ENCODE measurements around the gene OR14J1. TPM values are rescaled to one million over a fixed set of nuclear protein-coding genes. Genes with fewer than 3 reads are reported as not detected.

OR14J1 gene
- total and polyA plus RNA-seq, 2 donors (not counting 3 experiments of a cell fraction or from before 2014, with no cell fraction given), result not detected

- CTCF ChIA-PET, result no interaction called here
- POLR2A ChIA-PET, result no interaction called here
- Histone ChIP-seq H4K20me1 (replicated peaks; ENCODE audit: control insufficient read depth, extremely low read depth, insufficient read depth, low read length) (no peaks in the 10 kb centered on the region), H3K36me3 (ENCODE audit: control insufficient read depth in 2 of 2, extremely low read depth in 1 of 2, insufficient read depth in 2 of 2, low read length in 2 of 2) (no peaks in the 10 kb centered on the region), H3K79me2 (ENCODE audit: control insufficient read depth, insufficient read depth, low read length) (no peaks in the 10 kb centered on the region), H3K27ac (ENCODE audit: insufficient read depth, low read depth, low read length) (no peak overlapping the region), H2AFZ (ENCODE audit: low read depth, low read length) (no peak overlapping the region), H3K27me3 (ENCODE audit: control insufficient read depth in 2 of 2, insufficient read depth in 2 of 2, low read length in 2 of 2) (no peaks in the 10 kb centered on the region), H3K9ac (replicated peaks; ENCODE audit: extremely low read depth, insufficient read depth, low read length) (no peak overlapping the region), H3K9me3 (replicated peaks; ENCODE audit: control insufficient read depth, insufficient read depth, low read length) (no peaks in the 10 kb centered on the region), H3K4me1 (ENCODE audit: control insufficient read depth, extremely low read depth, insufficient read depth, low read length) (no peaks in the 10 kb centered on the region), H3K4me3 (replicated peaks in 1 of 3; ENCODE audit: insufficient read depth in 1 of 3, low read depth in 1 of 3, low read length in 3 of 3) (no peak overlapping the region), H3K9me1 (replicated peaks; ENCODE audit: control insufficient read depth, extremely low read depth, insufficient read depth, low read length) (no peaks in the 10 kb centered on the region), H3K4me2 (ENCODE audit: insufficient read depth, low read length) (no peak overlapping the region)
- dilution Hi-C loops (cut with MboI; ENCODE audit: extremely low pct_ligation_motif_present, low sequenced_read_pairs), result no loop called here
- BruUV-seq (replicated peaks), result no TSS peak
- intact Hi-C loops (cut with micrococcal nuclease), result no loop called here
- no peak for FAIRE-seq
- DNase-seq (ENCODE audit: low read depth, low spot score), result no peak
- no peak for TF ChIP-seq POLR2A (IDR thresholded peaks at IDR 0.05; ENCODE audit: low read depth, low read length)
- TF ChIP-seq, protein P1, sequence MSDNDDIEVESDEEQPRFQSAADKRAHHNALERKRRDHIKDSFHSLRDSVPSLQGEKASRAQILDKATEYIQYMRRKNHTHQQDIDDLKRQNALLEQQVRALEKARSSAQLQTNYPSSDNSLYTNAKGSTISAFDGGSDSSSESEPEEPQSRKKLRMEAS (IDR thresholded peaks at IDR 0.05; ENCODE audit: insufficient read depth, insufficient read length), result no peak
- TF ChIP-seq GATA2 (IDR thresholded peaks at IDR 0.05; ENCODE audit: insufficient read depth, insufficient read length, low read depth, low read length), result no peak
- TF ChIP-seq POLR2AphosphoS5 (IDR thresholded peaks at IDR 0.05; ENCODE audit: insufficient read depth, low read depth, low read length), result no peak
- TF ChIP-seq MYC (IDR thresholded peaks at IDR 0.05; ENCODE audit: low read depth, low read length), result no peak
- no peak for TF ChIP-seq FOS (IDR thresholded peaks at IDR 0.05; ENCODE audit: borderline replicate concordance, insufficient read depth, low read length)
- TF ChIP-seq CTCF (IDR thresholded peaks at IDR 0.05; ENCODE audit: extremely low read depth in 1 of 2, insufficient read depth in 1 of 2, low read depth in 1 of 2, low read length in 2 of 2), result no peak
- no peak for TF ChIP-seq JUN (IDR thresholded peaks at IDR 0.05; ENCODE audit: borderline replicate concordance, insufficient read depth, insufficient read length, low read depth)
- no peak for TF ChIP-seq EZH2 (IDR thresholded peaks at IDR 0.05; ENCODE audit: borderline replicate concordance, low read depth, low read length, severe bottlenecking)
Measured at GRCh38 chr6:29294499-29294914, 7.0 kb upstream of the OR14J1 start.
